NAMALWA (cell line): ENCODE data around the gene CORO1C.

Experiments
- DNase-seq: peaks from one replicate; pipeline ENCODE4 v3.0.0-alpha.2; 2015; ENCODE audit warnings: low spot score

The CORO1C gene

DNA sequence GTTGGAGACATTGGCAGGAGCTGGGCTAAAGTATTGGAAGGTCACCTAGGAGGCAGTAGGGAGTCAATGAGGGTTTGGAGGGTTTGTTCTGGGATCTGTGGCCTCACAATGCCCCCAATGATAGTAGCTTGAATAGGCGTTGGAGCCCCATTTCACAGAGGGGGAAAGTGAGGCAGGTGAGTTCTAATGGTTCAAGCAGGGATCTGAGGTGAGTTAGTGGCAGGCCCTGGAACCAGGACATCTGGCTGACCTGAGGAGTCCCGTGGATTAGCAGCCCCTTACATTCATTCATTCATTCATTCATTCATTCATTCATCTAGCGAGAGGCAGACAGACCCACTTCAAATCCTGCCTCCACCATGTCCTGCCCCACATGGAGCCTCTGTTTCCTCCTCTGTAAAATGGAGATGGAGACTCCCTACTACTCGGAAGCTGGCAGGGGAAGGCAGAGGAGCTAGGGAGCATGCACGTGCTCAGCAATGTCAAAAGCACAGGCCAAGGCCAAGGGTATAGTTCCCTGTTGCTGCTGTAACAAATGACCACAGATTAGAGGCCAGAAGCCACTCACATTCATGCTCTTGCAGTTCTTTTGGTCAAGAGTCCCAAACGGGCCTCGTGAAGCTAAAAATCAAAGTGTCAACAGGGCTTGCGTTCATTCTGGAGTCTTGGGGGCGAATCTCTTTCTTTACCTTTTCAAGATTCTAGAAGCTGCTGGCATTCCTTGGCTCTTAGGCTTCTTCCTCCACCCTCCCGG, 131.2 kb downstream of the CORO1C start:
- DNase-seq, result no peak

DNA sequence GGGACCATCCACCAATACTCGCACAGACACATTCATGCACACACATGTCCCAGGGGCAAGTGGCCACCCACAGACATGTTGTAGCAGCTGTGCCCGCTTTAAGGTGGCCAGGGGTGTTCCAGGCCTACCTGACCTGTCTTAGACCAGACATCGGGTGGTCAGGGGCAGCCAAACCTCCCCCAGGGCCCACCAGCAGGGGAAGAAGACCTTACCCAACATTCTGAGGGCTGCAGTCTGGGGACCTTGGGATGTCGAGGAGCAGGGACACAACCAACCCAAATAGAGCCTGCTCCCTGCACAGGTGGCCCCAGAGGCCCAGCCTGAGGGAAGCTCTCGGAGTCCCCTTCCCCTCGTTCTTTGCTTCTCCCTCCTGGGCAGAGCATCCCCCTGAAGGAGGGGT, 131.8 kb downstream of the CORO1C start:
- DNase-seq, result no peak

DNA sequence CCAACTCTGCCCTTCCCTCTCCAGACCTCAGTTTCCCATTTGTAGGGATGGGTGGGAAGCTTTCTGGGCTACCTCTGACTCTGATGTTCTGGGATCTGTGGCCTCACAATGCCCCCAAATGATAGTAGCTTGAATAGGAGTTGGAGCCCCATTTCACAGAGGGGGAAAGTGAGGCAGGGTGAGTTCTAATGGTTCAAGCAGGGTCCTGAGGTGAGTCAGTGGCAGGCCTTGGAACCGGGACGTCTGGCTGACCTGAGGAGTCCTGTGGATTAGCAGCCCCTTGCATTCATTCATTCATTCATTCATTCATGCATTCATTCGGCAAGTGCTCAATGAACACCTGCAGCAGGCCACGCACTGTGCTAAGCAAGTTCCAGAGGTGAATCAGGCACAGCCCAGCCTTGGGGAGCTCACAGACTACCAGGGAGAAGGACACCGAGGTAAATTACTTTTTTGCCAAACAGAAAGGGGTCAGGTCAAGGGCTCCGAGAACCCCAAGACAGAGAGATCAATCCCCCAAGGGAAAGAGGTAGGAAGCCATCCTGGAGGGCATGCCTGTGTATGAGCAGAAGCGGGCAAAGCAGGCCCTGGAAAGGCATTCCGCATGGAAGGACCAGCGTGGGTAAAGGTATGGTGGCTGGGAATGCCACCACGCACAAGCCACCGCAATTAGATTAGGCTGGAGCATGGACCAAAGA, 132.6 kb downstream of the CORO1C start:
- no peak for DNase-seq

DNA sequence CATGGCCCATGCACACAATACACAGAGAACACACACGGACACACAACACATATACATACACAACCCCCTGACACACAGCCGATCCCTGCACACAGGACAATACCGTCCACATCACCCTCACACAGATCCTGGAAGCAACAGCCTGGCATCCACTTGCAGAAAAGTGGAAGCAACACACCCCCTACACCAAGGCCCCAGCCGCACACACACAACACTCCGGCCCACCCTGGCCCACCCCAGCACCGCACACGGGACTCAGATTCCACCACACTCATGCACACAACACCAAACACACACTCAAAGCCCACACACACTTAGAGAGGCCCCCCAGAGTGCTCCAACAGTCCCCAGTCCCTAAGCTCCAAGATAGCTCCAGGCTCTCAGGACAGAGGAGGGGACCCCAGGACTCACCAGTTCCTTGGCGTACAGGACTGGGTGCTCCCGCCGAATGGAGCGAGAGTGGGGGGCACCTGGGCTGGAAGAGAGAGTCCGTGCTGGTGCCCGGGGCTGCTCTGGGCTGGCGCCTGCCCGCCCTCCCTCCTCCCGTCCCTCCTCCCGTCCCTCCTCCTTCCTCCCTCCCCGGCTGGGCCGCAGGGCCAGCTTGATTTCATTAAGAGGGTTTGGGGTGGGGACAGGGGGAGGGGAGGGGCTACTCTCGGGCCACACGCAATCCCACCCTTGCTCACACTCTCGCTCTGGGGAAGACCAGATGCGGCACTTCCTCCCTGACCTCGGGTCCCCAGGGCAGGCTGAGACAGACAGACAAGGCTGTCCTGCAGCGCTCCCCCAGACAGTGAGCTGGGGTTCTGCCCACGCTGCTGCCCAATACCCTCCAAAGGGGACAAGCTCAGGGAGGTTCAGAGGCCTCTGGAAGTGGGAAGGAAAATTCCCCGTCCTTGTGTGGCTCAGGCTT, 133.5 kb downstream of the CORO1C start, which contains the start of gene TMEM119:
TMEM119 (minus strand) TSS at position 526 of the 913 bp plus-strand sequence. CDS start 5,701 bp downstream, outside the sequence.
- no peak for DNase-seq

DNA sequence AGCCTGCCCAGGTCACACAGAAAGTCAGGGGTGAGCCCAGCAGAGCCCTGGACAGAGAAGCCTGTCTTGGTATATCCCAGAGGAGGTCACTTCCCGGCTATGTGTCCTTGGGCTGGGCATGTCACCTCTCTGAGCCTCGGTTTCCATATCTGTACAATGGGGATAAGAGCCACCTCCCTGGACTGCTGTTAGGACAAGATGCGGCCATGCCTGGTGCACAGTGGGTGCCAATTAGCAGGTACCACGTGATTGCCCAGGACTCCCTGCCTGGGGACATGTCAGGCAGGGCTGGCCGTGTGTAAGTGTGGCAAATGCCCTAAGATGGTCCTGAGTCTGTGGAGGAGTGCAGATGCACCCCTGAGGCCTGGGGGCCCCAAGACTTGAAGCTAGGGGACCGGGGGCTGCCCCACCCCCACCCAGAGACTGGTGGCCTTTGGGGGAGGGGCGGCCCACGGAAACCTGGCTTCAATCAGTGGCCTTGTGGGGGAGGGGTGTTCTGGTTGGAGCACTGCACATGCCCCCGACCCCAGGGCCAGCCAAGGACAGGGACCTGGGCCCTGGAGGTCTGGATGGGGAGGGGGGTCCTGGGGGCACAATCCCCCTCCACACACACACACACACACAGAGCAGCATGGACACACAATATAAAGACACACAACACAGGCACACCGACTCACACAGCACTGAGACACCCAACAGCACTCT, 134.3 kb downstream of the CORO1C start:
- no peak for DNase-seq

DNA sequence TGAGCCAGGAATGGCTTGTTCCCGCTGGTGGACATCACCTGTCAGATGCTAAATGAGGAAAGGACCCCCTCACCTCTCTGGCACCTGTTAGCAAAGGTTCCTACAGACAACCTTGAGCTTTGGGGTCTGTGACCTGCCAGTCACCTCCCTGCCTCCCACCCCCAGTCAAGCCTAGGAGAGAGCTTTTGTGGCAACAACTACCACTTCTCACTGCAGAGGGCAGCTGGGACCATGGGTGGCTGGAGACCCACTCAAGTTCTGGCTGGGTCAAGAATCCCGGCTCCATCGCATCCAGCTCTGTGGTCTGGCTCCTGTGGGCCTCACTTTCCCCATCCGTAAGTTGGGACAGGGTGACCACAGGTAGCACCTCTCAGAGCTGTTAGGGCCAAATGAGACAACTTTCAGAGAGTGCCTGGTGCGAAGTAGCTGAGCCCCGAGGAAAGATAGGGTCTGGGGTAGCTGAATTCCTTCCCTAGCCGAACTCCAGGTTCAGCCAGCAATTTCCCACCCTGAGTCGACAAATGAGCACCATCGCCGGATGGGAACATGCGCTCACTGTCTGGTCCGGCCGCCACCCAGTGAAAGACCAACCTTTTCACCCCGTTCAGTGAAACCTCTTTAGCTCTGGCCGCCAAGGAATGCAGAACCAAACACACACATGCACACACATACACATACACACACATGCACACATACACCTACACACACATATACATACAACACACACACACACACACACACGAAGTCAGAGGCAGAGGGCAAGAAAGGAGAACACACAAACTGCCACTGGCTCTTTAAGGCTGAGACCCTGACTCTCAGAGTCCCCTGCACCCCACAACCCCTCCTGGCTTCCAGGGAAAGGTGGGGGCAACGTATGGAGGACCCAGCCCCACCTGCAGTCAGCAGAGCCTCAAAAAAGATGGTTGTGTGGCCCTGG, 135.3 kb downstream of the CORO1C start:
- DNase-seq, result no peak
